Smooth muscle cell (in vitro differentiated cells): ENCODE results near the gene DNAJA1. TPM values are rescaled to one million over a fixed set of nuclear protein-coding genes. Genes with fewer than 3 reads are reported as not detected.
"Not testable (repeated sequence)": the region's sequence is repeated elsewhere in the genome, so short reads cannot be mapped to it uniquely, and the experiment has no call there.

Experiments used
- DNase-seq: peaks from one replicate; lab custom pipeline; 2025; ENCODE audit not compliant: unreplicated experiment; lab: John Stamatoyannopoulos, UW
- H2AFZ ChIP-seq: fragments of 200-600 bp; sonication (generic); 2 replicates; pipeline ENCODE4 v1.6.0; 2016; ENCODE audit warnings: antibody characterized with exemption, low read depth, mild to moderate bottlenecking
- H3F3A ChIP-seq: fragments of 200-600 bp; sonication (generic); 2 replicates; pipeline ENCODE4 v1.6.0; 2017; ENCODE audit warnings: antibody characterized with exemption, low read depth
- H3K27ac ChIP-seq: fragments of 200-600 bp; sonication (generic); 2 replicates; pipeline ENCODE4 v1.5.1; 2016; ENCODE audit warnings: low read depth, mild to moderate bottlenecking
- H3K27me3 ChIP-seq: fragments of 200-600 bp; sonication (generic); 2 replicates; pipeline ENCODE4 v1.6.1; 2016; ENCODE audit warnings: low read depth, mild to moderate bottlenecking
- H3K36me3 ChIP-seq: fragments of 200-600 bp; sonication (generic); 2 replicates; pipeline ENCODE4 v1.5.1; 2016; ENCODE audit warnings: low read depth
- H3K4me1 ChIP-seq: fragments of 200-600 bp; sonication (generic); 2 replicates; pipeline ENCODE4 v1.5.1; 2016; ENCODE audit warnings: low read depth
- H3K4me2 ChIP-seq: fragments of 200-600 bp; sonication (generic); 2 replicates; pipeline ENCODE4 v1.6.0; 2016; ENCODE audit warnings: mild to moderate bottlenecking
- H3K4me3 ChIP-seq: fragments of 200-600 bp; sonication (generic); 2 replicates; pipeline ENCODE4 v1.5.1; 2016; ENCODE audit warnings: mild to moderate bottlenecking
- H3K79me2 ChIP-seq: fragments of 200-600 bp; sonication (generic); 2 replicates; pipeline ENCODE4 v1.6.0; 2016; ENCODE audit warnings: low read depth, mild to moderate bottlenecking
- H3K9ac ChIP-seq: fragments of 200-600 bp; sonication (generic); 2 replicates; pipeline ENCODE4 v1.6.0; 2016; ENCODE audit warnings: low read depth
- H3K9me3 ChIP-seq: fragments of 200-600 bp; sonication (generic); replicated peaks from 2 replicates; pipeline ENCODE4 v1.5.1; 2016; ENCODE audit warnings: low read depth
- H4K20me1 ChIP-seq: fragments of 200-600 bp; sonication (generic); 2 replicates; pipeline ENCODE4 v1.6.0; 2016; ENCODE audit warnings: low read depth
- CTCF ChIP-seq: fragments of 200-600 bp; sonication (generic); IDR thresholded peaks from 2 replicates; pipeline ENCODE4 v1.5.1; 2017; ENCODE audit warnings: borderline replicate concordance, mild to moderate bottlenecking, antibody characterized with exemption; ENCODE audit not compliant: insufficient read depth, poor library complexity, severe bottlenecking
- WGBS: methylation state at CpG from one replicate; pipeline ENCODE4 v1.1.7; 2016; ENCODE audit warnings: low lambda C conversion rate; 5-methylcytosine and 5-hydroxymethylcytosine counted together
- polyA plus RNA-seq: library from polyadenylated mRNA; unstranded; fragments of >200 nt; fragmentation: Nextera tagmentation; extraction: Ambion mirVana; gene quantifications from 2 replicates; pipeline ENCODE4 v1.2.1, GENCODE V29; 2016
- total RNA-seq: library from RNA; depleted of rRNA; stranded (reverse); fragments of >200 nt; gene quantifications from 2 replicates; pipeline ENCODE4 v1.2.3, GENCODE V29; 2014

DNAJA1 gene
- total and polyA plus RNA-seq, 2 experiments from 2014 or later = 151 to 152 TPM

- Histone ChIP-seq H3K36me3 (no peaks in the 10 kb centered on the region), H4K20me1 (no peaks in the 10 kb centered on the region), H3K27ac (peak overlapping the region; percentile 32), H3K4me1 (peaks cover 6% of the 10 kb centered on the region), H3K9ac (peak overlapping the region; percentile 44), H3F3A (peaks cover 3% of the 10 kb centered on the region), H3K27me3 (no peaks in the 10 kb centered on the region), H3K9me3 (no peaks in the 10 kb centered on the region), H3K4me3 (peak overlapping the region; percentile 39), H3K79me2 (peaks cover 3% of the 10 kb centered on the region), H2AFZ (peak overlapping the region; percentile 70), H3K4me2 (peak overlapping the region; percentile 83)
- TF ChIP-seq CTCF = peak; percentile 75
- 14% methylated on average over 9 of the region's 9 CpGs for WGBS
- DNase-seq = no peak
Observed at GRCh38 chr9:33081128-33081851, 56.2 kb downstream of the DNAJA1 start.

DNA sequence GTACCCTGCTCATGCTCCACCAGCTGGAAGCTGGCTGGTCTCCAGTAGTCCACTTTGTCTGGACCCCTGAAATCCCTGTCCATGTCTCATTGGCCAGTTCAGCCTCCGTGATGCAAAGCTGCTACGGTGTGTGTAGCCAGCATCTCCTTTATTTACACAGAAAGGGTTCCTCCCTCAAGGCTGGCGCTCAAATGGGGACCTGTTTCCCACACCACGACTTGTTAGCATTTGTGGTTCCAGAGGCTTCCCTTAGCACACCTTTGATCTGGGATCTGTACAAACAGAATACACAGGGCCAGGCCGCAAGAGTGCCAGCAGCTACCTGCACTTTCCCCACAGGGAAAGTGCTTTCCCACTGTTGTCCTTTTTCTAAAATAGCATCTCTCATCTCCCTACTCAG is 57.1 kb downstream of the DNAJA1 start:
- 92% methylated on average over 5 of the region's 5 CpGs for WGBS

DNA sequence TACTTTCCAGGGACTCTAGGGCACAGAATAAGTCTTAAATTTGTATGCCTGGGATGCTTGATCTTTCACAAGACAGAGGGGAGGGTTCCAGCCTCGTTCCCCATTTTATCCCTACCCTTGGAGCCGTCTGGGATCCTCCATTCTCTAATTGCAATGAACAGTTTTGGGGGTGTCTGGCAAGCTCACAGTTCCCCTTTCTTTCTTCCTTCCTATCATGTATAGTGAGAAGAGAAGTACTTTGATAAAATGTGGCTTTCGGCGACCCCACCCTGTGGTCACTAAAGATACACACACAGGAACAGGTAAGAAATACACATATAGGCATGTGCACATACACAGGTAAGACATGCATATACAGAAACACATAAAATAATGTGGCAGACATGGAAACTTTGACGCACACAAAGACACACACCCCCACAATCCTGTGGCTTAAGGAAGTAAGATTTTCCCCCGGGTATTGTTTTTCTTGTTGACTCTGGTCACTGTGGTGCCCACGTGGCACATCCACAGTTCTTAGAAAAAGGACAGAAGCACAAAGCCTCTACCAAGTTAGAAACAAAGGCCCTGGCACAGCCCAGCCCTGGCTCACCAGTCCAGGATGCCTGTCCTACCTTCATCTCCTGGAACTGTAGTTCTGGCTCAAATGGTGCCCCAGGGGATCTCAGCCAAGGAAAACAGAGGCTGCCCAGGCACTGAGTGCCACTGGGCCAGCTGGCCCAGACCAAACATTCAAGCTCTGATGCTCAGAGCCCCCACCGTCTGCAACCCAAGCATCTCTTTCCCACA is 57.7 kb downstream of the DNAJA1 start:
- no peak for TF ChIP-seq CTCF
- Histone ChIP-seq H3K9ac (no peak overlapping the region), H3K4me1 (peaks cover 6% of the 10 kb centered on the region), H4K20me1 (no peaks in the 10 kb centered on the region), H3K36me3 (no peaks in the 10 kb centered on the region), H3K79me2 (no peaks in the 10 kb centered on the region), H3F3A (no peaks in the 10 kb centered on the region), H3K27ac (no peak overlapping the region), H2AFZ (no peak overlapping the region), H3K4me2 (no peak overlapping the region), H3K27me3 (no peaks in the 10 kb centered on the region), H3K9me3 (no peaks in the 10 kb centered on the region), H3K4me3 (no peak overlapping the region)
- DNase-seq = no peak
- 78% methylated on average over 8 of the region's 8 CpGs for WGBS

More for the DNA sequence above, 57.1 kb downstream of the DNAJA1 start:
- Histone ChIP-seq H3K9me3 (no peaks in the 10 kb centered on the region), H3K36me3 (no peaks in the 10 kb centered on the region), H3K4me3 (no peak overlapping the region), H3K27me3 (no peaks in the 10 kb centered on the region), H4K20me1 (no peaks in the 10 kb centered on the region), H3K9ac (no peak overlapping the region), H2AFZ (no peak overlapping the region), H3K4me1 (peaks cover 6% of the 10 kb centered on the region), H3K4me2 (no peak overlapping the region), H3F3A (peaks cover 2% of the 10 kb centered on the region), H3K27ac (no peak overlapping the region), H3K79me2 (no peaks in the 10 kb centered on the region)
- no peak for DNase-seq
- TF ChIP-seq CTCF = no peak

GRCh38 chr9:33085672-33086071 is 60.6 kb downstream of the DNAJA1 start:
- H3K79me2 ChIP-seq, H3F3A ChIP-seq, H3K9me3 ChIP-seq, H3K4me1 ChIP-seq, DNase-seq, H4K20me1 ChIP-seq, H3K4me3 ChIP-seq, H3K27me3 ChIP-seq, H2AFZ ChIP-seq, H3K27ac ChIP-seq, H3K4me2 ChIP-seq, H3K9ac ChIP-seq, H3K36me3 ChIP-seq: not testable (repeated sequence)
- WGBS = 94% methylated on average over 9 of the region's 9 CpGs

Other genes starting within 250 kb of the DNAJA1 start
- 12.9 and 16.9 TPM in 2 replicates for gene TMEM215, start 241.7 kb upstream of the DNAJA1 start, total RNA-seq
- gene TMEM215, start 241.7 kb upstream of the DNAJA1 start, polyA plus RNA-seq = 5.7 and 8.3 TPM in 2 replicates
- gene APTX, start 23.6 kb upstream of the DNAJA1 start, total RNA-seq = 39.0 and 39.6 TPM in 2 replicates
- 33.8 and 41.7 TPM in 2 replicates for gene APTX, start 23.6 kb upstream of the DNAJA1 start, polyA plus RNA-seq
- 17.4 and 18.8 TPM in 2 replicates for gene SMU1, start 51.4 kb downstream of the DNAJA1 start, total RNA-seq
- gene SMU1, start 51.4 kb downstream of the DNAJA1 start, polyA plus RNA-seq = 13.7 and 15.1 TPM in 2 replicates
- 46.9 and 56.3 TPM in 2 replicates for gene B4GALT1, start 142.1 kb downstream of the DNAJA1 start, total RNA-seq
- gene B4GALT1, start 142.1 kb downstream of the DNAJA1 start, polyA plus RNA-seq = 49.2 and 49.3 TPM in 2 replicates
- gene SPINK4, start 214.9 kb downstream of the DNAJA1 start, total RNA-seq = not detected in 2 replicates
- gene SPINK4, start 214.9 kb downstream of the DNAJA1 start, polyA plus RNA-seq = not detected in 2 replicates
- 34.1 and 39.9 TPM in 2 replicates for gene BAG1, start 239.4 kb downstream of the DNAJA1 start, total RNA-seq
- gene BAG1, start 239.4 kb downstream of the DNAJA1 start, polyA plus RNA-seq = 43.3 and 56.4 TPM in 2 replicates
- gene CHMP5, start 239.8 kb downstream of the DNAJA1 start, total RNA-seq = 112 and 124 TPM in 2 replicates
- 85.9 and 99.3 TPM in 2 replicates for gene CHMP5, start 239.8 kb downstream of the DNAJA1 start, polyA plus RNA-seq